ENCODE results near the gene CYP2U1. TPM values are rescaled to one million over a fixed set of nuclear protein-coding genes. Genes with fewer than 3 reads are reported as not detected.
"Not testable (repeated sequence)": the region's sequence is repeated elsewhere in the genome, so short reads cannot be mapped to it uniquely, and the experiment has no call there.

CYP2U1 gene
- polyA plus RNA-seq, 3 donors, result 4.4 to 5.6 (median 4.6) TPM

DNA sequence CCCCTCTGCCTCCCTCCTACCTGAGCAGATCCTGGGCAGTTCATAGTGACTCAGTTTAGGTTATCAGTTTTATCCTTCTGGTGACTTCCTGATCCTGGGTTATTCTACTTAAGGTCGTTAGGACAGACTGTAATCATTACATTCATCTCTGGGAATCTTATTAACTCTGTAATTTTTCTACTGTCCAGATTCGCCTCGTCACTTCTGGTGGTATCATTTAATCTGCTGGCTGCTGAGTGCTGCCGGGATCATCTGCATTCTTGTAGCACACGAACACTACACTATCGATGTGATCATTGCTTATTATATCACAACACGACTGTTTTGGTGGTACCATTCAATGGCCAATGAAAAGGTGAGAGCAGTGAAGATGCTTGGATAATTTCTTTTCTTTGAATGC is 23.0 kb upstream of the CYP2U1 start:
- no peak for DNase-seq (ENCODE audit: extremely low read depth in 1 of 11, low read depth in 9 of 11, low spot score in 4 of 11)

DNA sequence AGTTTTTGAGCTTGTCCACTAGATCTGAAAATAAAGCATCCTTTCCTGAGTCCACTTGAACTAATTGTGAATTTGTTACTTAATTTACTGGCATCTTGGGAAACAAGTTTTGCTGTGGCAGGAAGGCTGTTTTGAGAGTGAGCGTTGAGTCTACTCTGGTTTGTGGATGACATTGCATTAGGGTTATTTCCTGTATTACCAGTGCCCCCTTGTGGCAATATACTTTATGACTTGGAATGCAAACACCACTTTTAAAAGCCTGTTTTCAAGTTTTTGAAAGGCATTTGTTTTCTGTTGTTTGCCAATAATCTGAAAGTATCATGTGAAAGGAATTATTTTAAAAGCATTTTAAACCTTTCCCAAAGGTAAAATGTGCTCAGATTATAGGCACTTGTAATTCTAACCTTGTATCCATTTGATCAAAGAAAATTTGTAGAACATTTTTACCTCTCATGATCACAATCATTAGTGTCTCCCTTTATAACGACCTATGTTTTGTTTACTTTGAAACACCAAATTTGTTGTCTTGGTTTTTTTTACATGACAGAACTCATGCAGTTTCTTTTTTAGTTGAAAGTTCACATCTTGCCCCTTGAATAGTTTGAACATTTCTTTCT is 18.0 kb upstream of the CYP2U1 start:
- DNase-seq (ENCODE audit: extremely low read depth in 1 of 11, low read depth in 9 of 11, low spot score in 4 of 11), result peak in 7 of 11 donors; percentile 41 to 75 (median 52)

DNA sequence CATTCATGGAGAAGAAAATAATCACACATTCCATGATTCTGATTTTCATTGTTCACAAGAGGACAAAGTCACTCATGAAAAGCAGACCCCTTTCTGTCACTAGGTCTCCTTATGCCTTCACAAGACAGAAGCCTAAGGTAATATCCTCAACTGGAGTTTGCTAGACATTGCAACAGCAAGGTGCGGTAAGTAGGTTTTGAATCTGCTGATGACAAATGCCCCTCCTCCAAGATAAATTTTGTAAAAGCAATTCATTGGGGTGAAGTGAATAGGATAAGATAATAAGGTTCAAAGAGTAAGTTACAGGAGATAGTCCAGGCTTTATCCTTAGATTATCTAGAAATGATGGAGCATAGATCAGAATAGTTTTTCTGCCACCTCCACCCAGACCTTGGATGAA is 16.1 kb upstream of the CYP2U1 start:
- no peak for DNase-seq (ENCODE audit: extremely low read depth in 1 of 11, low read depth in 9 of 11, low spot score in 4 of 11)

DNA sequence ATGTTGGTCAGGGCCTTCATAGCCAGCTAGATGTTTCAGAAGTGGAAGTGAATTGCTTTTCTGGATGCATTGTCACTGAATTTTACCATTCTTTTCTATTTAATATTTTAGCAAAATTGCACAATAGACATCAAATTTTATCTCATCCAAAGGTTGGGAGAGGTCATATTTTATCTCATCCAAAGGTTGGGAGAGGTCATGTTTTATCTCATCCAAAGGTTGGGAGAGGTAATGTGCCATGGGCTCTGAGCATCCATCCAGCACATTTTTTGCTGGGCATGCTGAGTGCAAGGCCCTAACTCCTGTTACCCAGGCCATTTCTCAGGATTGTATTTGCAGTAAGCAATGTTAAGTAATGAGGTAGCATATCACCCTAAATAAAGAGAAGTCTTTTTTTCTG is 14.7 kb upstream of the CYP2U1 start:
- no peak for DNase-seq (ENCODE audit: extremely low read depth in 1 of 11, low read depth in 9 of 11, low spot score in 4 of 11)

DNA sequence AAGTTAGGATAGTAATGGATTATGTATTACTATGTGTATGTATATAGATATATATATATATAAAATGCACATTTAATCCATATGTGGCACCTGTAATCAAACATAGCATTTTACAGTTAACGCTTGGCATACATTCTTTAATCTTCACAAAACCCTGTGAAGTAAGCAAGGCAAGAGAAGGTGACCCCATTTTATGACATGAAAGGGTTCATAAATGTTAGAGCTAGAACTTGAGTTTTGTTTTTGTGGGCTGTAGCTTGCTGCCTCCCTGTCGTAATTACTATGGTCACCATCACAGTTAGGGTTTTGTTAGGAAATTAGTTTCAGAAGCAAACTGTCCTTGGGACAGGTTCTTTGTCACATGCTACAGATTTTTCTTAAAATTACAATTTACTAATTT is 13.8 kb upstream of the CYP2U1 start:
- DNase-seq (ENCODE audit: extremely low read depth in 1 of 11, low read depth in 9 of 11, low spot score in 4 of 11), result no peak

DNA sequence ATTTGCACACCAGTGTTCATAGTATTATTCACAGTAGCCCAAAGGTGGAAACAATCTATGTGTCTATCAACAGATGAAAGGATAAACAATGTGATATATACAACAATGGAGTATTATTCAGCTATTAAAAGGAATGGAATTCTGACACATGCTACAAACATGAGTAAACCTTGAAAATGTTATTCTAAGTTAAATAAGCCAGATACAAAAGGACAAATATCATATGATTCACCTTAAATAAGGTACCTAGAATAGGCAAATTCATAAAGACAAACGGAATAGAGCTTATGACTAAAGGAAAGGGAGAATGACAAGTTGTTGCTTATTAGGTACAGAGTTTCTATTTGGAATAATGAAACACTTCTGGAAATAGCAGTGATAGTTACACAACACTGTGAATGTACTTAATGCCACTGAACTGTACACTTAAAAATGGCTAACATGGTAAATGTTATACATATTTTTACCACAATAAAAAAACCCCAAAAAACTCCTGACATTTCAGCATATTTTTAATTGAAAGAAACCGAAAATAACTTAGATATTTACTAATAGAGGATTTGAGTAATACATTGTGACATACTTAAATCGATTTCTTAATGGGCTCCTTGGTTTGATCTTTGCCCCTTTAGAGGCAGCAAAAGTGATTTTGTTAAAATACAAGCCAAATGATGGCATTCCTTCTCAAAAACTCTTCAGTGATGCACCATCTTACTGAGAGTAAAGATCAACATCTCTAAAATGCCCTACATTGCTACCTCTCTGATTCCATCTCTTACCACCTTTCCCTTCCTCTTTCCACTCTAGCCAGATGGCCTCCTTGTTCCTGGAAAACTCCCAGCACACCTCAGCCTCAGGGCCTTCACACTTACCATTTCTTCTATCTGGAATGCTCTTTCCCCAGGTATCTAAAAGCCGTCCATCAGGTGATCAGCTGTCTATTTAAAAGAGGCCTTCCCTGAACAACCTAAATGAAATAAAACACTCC is 8.6 kb upstream of the CYP2U1 start:
- DNase-seq (ENCODE audit: extremely low read depth in 1 of 11, low read depth in 9 of 11, low spot score in 4 of 11), result no peak

DNA sequence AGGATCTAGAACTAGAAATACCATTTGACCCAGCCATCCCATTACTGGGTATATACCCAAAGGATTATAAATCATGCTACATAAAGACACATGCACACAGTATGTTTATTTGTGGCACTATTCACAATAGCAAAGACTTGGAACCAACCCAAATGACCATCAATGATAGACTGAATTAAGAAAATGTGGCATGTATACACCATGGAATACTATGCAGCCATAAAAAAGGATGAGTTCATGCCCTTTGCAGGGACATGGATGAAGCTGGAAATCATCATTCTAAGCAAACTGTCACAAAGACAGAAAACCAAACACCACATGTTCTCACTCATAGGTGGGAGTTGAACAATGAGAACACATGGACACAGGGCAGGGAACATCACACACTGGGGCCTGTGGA is 5.6 kb upstream of the CYP2U1 start:
- DNase-seq (ENCODE audit: extremely low read depth in 1 of 11, low read depth in 9 of 11, low spot score in 4 of 11), result not testable (repeated sequence)

DNA sequence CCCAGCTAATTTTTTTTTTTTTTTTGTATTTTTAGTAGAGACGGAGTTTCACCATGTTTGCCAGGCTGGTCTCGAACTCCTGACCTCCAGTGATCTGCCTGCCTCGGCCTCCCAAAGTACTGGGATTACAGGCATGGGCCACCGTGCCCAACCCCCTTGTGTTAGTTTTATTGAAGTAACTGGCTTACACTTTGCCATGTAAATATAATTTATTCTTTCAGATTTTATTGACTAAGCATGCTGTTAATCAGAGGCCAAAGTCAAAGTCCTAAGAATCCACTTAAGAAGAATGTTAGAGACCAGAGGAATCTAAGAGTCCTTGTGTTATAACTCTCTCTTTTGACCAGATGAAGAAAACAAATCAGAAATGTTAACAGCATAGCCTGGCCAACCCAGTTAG is 4.5 kb upstream of the CYP2U1 start:
- DNase-seq (ENCODE audit: extremely low read depth in 1 of 11, low read depth in 9 of 11, low spot score in 4 of 11), result not testable (repeated sequence)

DNA sequence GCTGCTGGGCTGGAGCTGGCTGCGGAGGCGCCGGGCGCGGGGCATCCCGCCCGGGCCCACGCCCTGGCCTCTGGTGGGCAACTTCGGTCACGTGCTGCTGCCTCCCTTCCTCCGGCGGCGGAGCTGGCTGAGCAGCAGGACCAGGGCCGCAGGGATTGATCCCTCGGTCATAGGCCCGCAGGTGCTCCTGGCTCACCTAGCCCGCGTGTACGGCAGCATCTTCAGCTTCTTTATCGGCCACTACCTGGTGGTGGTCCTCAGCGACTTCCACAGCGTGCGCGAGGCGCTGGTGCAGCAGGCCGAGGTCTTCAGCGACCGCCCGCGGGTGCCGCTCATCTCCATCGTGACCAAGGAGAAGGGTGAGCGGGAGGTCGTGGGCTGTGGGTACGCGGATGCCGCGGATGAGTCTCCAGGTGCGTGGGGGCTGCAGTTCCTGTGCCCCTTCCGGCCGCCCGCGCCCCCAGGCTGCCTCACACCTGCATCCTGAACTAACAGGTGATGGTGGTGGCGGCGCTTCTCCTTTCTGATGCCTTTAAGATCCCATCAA is 499 bp downstream of the CYP2U1 start:
- DNase-seq (ENCODE audit: extremely low read depth in 1 of 11, low read depth in 9 of 11, low spot score in 4 of 11), result peak in 3 of 11 donors; percentile 1 to 9 (median 4)

DNA sequence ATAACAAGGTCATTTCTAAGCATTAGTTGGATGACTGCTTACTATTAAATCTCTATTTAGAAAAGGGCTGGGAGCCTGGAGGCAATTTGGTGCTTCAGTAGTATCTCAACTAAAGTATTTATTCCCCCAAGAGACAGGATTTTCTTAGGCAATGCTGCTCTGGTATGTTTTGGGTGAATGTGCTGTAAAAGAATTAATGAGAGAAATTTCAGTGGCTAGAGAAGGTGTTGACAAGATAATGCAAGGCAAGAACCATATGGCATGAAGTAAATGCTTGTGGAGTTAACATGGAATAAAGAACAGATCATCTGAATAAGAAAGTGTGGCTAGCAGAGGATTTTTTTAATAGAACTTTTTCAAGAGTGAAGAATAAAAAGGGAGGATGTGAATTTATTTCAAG is 3.9 kb downstream of the CYP2U1 start:
- DNase-seq (ENCODE audit: extremely low read depth in 1 of 11, low read depth in 9 of 11, low spot score in 4 of 11), result no peak

DNA sequence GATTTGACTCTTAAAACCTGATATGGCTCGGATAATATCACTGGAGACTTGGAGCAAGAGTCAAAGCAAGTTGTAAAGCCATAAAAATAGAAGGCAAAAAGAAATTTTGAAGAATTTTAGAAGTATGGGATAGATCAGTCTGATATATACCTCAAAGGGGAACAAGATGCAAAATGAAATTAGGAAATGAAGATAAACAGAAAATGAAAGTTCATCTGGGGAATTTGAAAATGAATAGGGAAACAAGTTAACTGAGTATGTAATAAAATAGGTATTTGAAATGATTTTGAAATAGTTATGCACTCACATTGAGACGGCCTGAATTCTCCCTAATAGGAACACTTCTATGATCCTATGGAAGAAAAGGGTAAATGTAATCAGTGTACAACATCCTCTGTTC is 5.7 kb downstream of the CYP2U1 start:
- no peak for DNase-seq (ENCODE audit: extremely low read depth in 1 of 11, low read depth in 9 of 11, low spot score in 4 of 11)

DNA sequence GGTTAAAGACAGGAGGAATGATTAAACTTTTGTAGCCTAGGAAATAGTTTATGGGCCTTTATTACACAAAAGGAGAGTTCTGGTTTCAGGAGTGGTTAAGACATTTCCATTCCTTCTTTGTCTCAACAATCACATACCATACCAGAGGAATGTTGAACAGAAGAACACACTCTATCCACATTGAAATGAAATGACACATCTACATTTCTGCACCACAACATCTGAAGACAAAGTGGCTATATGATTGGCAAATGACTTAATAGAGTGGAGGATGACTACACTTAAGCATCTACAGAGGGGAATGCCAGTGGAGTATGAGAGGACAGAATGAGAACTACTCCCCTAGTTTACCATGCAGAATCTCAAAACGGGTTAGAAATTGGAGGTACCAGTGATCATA is 8.0 kb downstream of the CYP2U1 start:
- no peak for DNase-seq (ENCODE audit: extremely low read depth in 1 of 11, low read depth in 9 of 11, low spot score in 4 of 11)

DNA sequence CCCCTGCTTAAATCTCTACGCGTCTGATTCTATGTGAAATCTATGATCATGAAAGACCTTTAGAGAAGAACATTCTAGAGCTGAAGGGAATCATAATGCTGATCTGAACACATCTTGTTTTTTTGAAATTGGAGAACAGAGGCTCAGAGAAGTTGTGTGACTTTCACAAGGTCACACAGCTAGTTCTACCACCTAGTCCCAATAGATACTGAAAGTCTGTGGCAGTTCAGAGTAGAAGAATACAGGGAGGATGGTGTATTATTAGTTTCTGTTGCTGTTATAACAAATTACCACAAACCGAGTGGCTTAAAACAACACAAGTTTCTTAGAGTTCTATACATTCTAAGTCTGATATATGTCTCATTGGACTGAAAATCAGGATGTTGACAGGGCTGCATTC is 14.5 kb downstream of the CYP2U1 start:
- no peak for DNase-seq (ENCODE audit: extremely low read depth in 1 of 11, low read depth in 9 of 11, low spot score in 4 of 11)

DNA sequence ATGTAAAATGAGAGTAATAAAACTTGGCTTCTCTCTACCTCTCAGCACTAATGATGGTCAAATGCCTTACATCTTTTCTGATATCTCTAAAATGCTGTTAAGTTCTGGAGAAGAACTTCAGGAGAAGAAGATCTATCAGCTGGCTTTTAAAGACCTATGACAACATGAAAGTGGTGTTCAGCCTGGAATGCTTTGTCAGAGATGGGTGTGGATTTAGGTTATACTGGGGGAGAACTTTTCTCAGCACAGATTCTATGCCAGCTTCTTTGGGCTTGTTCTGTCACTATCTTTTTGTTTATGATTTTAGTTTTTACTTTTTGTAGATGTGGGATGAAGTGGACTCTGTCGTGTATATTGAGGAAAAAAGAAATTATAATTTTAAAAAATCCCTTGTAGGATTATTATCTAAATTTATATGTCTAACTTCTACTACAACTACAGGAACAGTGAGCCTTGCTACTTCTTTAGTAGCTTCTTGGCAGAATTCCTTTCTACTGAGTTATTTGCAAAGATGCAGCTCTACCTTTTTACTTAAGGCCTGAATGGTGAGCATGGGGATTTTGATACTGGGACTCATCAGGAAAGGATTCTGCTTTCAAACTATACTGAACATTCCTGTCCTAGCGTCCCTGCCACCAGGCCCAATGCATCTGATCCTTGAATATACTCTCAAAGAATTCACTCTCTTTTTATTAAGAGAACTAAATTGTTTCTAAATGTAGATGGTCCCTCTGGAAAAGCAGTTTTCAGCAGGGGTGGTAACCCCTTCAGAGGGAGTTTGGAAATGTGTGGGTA is 19.6 kb downstream of the CYP2U1 start:
- no peak for DNase-seq (ENCODE audit: extremely low read depth in 1 of 11, low read depth in 9 of 11, low spot score in 4 of 11)

DNA sequence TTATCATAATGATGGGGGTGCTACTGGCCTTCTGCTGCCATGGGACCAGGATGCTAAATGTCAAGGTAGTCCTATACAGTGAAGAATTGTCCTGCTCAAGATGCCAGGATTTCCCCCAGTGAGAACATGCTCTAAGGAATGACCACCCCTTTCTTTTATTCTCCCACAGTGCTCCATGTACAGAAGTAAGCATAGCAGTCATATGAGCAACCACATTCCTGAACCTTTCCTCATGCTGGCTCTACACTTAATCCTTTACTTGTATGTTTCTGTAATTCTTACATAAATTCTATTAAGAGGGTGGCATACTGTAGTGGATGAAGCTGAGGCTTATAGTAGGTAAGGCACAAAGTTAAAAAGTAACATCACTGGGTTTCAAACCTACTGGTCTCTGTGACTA is 20.2 kb downstream of the CYP2U1 start:
- DNase-seq (ENCODE audit: extremely low read depth in 1 of 11, low read depth in 9 of 11, low spot score in 4 of 11), result no peak

DNA sequence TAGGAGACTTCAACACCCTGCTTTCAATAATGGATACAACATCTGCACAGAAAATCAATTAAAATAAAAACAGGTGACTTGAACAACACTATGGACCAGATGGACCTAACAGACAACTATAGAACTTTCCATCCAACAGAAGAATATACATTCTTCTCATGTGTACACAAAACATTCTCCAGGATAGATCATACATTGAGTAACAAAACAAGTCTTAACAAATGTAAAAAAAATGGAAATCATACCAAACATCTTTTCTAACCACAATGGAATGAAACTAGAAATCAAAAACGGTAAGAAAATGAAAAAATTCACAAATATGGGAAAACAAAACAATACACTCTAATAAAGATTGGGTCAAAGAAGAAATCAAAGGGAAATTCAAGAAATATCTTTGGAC is 24.7 kb downstream of the CYP2U1 start:
- no peak for DNase-seq (ENCODE audit: extremely low read depth in 1 of 11, low read depth in 9 of 11, low spot score in 4 of 11)

DNA sequence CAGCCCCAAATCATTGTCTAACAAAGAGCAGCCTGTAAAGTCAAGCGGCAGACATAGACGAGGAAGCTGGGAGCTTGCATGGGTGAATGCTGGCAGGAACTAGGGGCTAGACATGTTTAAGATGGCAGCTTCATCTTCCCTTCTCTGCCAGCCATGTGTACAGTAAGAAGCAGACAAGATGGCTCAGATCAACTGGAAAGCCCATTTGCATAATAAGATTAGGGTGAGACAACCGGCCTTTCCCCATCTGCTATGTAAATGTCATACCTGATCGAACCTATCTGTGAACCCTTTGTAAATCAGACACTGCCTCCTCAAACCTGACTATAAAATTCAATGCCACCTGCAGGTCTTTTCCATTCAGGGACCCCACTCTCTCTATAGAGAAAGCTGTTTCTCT is 35.6 kb downstream of the CYP2U1 start:
- no peak for DNase-seq (ENCODE audit: extremely low read depth in 1 of 11, low read depth in 9 of 11, low spot score in 4 of 11)

DNA sequence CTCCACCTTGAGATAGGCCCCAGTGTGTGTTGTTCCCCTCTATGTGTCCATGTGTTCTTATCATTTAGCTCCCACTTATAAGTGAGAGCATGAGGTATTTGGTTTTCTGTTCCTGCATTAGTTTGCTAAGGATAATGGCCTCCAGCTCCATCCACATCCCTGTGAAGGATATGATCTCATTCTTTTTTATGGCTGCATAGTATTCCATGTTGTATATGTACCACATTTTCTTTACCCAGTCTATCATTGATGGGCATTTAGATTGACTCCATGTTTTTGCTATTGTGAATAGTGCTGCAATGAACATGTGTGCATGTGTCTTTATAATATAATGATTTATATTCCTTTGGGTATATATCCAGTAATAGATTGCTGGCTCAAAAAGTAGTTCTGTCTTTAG is 36.2 kb downstream of the CYP2U1 start:
- DNase-seq (ENCODE audit: extremely low read depth in 1 of 11, low read depth in 9 of 11, low spot score in 4 of 11), result not testable (repeated sequence)

DNA sequence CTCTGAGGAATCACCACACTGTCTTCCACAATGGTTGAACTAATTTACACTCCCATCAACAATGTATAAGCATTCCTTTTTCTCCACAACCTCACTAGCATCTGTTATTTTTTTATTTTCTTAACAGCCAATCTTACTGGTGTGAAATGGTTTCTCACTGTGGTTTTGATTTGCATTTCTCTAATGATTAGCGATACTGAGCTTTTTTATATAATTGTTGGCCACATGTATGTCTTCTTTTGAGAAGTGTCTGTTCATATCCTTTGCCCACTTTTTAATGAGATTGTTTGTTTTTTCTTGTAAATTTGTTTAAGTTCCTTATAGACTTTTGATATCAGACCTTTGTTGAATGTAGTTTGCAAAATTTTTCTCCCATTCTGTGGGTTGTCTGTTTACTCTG is 36.6 kb downstream of the CYP2U1 start:
- not testable (repeated sequence) for DNase-seq (ENCODE audit: extremely low read depth in 1 of 11, low read depth in 9 of 11, low spot score in 4 of 11)
